NCI-H82 treated with DMSO at 0.1 percent for 48 hours (cell line): ENCODE measurements around the gene OR5D14.

Source experiments
- DNase-seq: peaks from one replicate; lab custom pipeline; 2025; ENCODE audit not compliant: unreplicated experiment; lab: John Stamatoyannopoulos, UW

The OR5D14 gene

GRCh38 chr11:55795256-55795655, at the start of gene OR5D14:
Gene OR5D14 (plus strand): TSS chr11:55795556. CDS start chr11:55795556, 0 bp downstream.
- no peak for DNase-seq

DNA sequence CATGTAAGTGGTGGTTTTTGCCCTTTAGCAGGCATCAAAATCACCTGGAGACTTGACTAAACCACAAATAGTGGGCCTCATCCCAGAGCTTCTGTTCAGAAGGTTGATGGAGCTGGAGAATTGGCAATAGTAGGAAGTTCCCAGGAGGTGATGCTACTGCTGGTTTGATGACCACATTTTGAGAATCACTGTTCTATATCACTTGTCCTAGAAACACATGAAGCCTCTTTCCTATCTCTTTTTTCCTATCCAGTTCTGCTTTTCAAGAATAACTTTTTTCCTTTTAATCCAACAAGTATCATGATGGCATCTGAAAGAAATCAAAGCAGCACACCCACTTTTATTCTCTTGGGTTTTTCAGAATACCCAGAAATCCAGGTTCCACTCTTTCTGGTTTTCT, 22.2 kb upstream of the OR5D14 start, which contains the start of gene OR5D13:
TSS of gene OR5D13 (plus strand) at position 301 of the 400 bp plus-strand sequence. CDS start at position 301, 0 bp downstream.
- DNase-seq = no peak

DNA sequence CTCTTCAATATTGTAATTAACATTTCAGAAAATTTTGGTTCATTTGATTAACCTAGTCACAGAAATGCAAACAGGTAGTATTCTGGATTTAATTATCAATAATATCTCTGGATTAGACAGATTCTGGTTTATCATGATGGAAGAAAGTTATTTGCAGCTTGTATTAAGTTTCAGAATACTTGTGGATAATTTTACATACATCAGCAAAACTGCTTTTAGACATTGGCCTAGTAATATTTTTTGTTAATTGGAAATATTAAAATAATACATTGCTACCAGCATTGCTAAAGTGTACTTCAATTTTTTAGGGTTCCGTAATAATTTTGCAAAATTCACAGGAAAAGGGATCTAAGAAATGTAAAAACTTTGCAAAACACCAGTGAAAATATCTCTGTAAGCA, 3.8 kb upstream of the OR5D14 start:
- DNase-seq = no peak

GRCh38 chr11:55793321-55793720, 2.0 kb upstream of the OR5D14 start:
- DNase-seq = no peak

DNA sequence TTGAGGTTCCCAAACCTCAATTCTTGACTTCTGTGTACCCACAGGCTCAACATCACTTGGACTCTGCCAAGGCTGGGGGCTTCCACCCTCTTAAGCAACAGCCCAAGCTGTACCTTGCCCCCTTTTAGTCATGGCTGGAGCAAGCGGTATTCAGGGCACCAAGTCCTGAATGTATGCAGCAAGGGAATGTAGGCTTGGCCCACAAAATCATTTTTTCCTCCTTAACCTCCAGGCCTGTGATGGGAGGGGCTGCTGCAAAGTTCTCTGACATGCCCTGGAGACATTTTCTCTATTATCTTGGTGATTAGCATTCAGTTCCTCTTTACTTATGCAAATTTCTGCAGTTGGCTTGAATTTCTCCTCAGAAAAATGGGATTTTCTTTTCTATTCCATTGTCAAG, 10.9 kb downstream of the OR5D14 start:
- DNase-seq = no peak

DNA sequence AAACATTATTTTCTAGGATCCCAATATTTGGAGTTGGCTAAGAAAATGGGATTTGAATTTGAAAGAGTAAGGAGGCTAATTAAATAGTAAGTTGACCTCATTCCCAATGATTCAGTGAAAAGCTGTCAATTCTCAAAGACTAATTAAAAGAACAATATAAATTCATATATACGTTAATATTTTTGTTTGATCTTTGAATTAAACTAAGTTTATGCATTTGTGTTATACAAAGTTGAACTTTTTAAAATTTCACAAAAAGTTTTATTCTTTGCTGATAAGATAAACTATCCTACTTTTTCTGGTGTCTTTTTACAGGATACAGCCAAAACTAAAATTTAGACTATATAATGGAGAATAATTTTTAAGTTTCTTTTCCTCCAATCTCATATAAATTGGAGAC, 15.7 kb downstream of the OR5D14 start, which contains the start of gene OR5L1:
TSS of gene OR5L1 (plus strand) at position 301 of the 400 bp plus-strand sequence. CDS start 100 bp downstream, outside the sequence.
- DNase-seq = no peak

- DNase-seq = no peak
Measured at GRCh38 chr11:55819330-55819729, 24.0 kb downstream of the OR5D14 start, which contains the start of gene OR5D18. Gene OR5D18 (plus strand): TSS chr11:55819630. CDS start chr11:55819630, 0 bp downstream.

GRCh38 chr11:55826919-55827318, 31.6 kb downstream of the OR5D14 start, which contains the start of gene OR5L2:
Gene OR5L2 (plus strand): TSS chr11:55827219. CDS start chr11:55827219, 0 bp downstream.
- DNase-seq = no peak

DNA sequence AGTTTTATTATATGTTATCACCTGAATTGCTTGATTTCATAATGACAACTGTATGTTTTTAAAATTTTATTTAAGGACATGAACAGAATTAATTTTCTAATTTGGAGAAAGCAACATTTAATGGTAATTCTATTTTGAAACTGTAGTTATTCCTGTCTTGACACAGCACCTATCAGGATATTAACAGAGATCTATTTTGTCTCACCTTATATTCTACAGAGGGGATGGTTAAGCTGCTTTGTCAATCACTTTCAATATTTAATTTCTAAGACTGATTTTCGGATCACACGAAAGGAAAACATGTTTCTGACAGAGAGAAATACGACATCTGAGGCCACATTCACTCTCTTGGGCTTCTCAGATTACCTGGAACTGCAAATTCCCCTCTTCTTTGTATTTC, 43.1 kb downstream of the OR5D14 start, which contains the start of gene OR5D16:
TSS of gene OR5D16 (plus strand) at position 301 of the 400 bp plus-strand sequence. CDS start at position 301, 0 bp downstream.
- DNase-seq = no peak
